22Rv1 (cell line): ENCODE results near the gene ZNF579.

Experiments
- ZFX ChIP-seq: fragments of 450-650 bp; IDR thresholded peaks from 2 replicates; pipeline ENCODE4 v1.6.1; 2017; ENCODE audit warnings: antibody characterized with exemption, borderline replicate concordance
- TF ChIP-seq, protein P1 (sequence below): fragments of 450-650 bp; IDR thresholded peaks from 2 replicates; pipeline ENCODE4 v1.5.1; 2017; ENCODE audit warnings: mild to moderate bottlenecking

DNA sequence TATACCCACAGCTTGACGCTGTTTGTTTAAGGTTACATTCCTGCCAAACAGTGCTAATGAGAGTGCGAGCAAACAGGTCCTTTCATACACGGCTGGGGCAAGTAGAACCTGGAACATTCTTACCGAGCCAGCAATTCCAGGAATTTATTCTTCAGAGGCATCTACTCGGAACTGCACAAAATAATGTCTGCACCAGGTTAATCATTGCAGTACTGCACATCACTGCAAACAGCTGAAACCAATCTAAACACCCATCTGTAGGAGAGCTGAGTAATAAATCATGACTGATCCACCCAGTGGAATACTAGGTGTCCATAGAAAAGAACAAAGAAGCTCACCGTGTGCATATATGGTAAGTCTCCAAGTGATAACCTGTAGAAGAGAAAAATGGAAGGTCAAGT is 1.2 kb upstream of the ZNF579 start:
- TF ChIP-seq, protein P1, sequence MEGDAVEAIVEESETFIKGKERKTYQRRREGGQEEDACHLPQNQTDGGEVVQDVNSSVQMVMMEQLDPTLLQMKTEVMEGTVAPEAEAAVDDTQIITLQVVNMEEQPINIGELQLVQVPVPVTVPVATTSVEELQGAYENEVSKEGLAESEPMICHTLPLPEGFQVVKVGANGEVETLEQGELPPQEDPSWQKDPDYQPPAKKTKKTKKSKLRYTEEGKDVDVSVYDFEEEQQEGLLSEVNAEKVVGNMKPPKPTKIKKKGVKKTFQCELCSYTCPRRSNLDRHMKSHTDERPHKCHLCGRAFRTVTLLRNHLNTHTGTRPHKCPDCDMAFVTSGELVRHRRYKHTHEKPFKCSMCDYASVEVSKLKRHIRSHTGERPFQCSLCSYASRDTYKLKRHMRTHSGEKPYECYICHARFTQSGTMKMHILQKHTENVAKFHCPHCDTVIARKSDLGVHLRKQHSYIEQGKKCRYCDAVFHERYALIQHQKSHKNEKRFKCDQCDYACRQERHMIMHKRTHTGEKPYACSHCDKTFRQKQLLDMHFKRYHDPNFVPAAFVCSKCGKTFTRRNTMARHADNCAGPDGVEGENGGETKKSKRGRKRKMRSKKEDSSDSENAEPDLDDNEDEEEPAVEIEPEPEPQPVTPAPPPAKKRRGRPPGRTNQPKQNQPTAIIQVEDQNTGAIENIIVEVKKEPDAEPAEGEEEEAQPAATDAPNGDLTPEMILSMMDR = no peak
- TF ChIP-seq ZFX = no peak
